Subcutaneous abdominal adipose tissue (tissue), 5 donors: Measurements from ENCODE around the gene PMPCA.

ENCODE experiments used
- H3K27ac ChIP-seq: one replicate; pipeline ENCODE4 v1.7.0; 2013; ENCODE audit warnings: low read depth, mild to moderate bottlenecking, inconsistent platforms, low read length, moderate library complexity
- H3K27me3 ChIP-seq, 5 donors: one replicate each; pipeline ENCODE4 v1.7.0; 2013; ENCODE audit warnings: low read length in 5 of 5, inconsistent platforms in 1 of 5; ENCODE audit not compliant: control insufficient read depth in 5 of 5, insufficient read depth in 4 of 5
- H3K36me3 ChIP-seq, 5 donors: one replicate each; pipeline ENCODE4 v1.7.0; 2013; ENCODE audit warnings: low read length in 5 of 5; ENCODE audit not compliant: control insufficient read depth in 5 of 5, insufficient read depth in 5 of 5
- H3K4me1 ChIP-seq, 5 donors: one replicate each; pipeline ENCODE4 v1.7.0; 2013; ENCODE audit warnings: low read length in 5 of 5, mild to moderate bottlenecking in 3 of 5, moderate library complexity in 1 of 5; ENCODE audit not compliant: control insufficient read depth in 5 of 5, insufficient read depth in 5 of 5
- H3K4me3 ChIP-seq, 5 donors: one replicate each; pipeline ENCODE4 v1.7.0; 2013; ENCODE audit warnings: low read length in 5 of 5, low read depth in 1 of 5
- H3K9ac ChIP-seq, 5 donors: one replicate each; pipeline ENCODE4 v1.7.0; 2013; ENCODE audit warnings: low read length in 5 of 5, mild to moderate bottlenecking in 4 of 5, moderate library complexity in 3 of 5
- H3K9me3 ChIP-seq, 5 donors: one replicate each; pipeline ENCODE4 v1.7.0; 2013; ENCODE audit warnings: low read length in 5 of 5; ENCODE audit not compliant: control insufficient read depth in 5 of 5
- donor health status: healthy.
- donor health status: healthy.
- donor health status: healthy.
- donor health status: healthy.
- donor health status: healthy.

PMPCA gene

DNA sequence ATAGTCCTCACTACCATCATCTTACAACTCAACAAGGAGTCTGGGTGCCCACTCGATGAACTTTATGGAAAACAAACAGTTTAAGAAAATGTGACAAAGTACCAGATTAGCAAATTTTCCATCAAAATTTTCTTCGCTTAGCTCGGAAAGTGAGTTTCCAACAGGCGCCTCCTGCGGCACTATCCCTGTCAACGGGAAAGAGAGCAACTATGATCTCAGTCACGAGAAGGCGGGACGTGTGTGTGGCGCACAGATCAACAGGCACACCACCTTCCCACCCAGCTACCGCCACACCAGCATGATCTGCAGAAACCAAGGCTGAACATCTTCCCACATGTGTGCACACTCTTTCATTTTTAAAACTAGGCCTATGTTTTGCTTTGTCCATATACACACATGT, 42.9 kb downstream of the PMPCA start:
- no peaks in the 10 kb centered on the region for H3K27me3 ChIP-seq
- no peak overlapping the region for H3K9ac ChIP-seq
- H3K4me3 ChIP-seq, result no peak overlapping the region
- no peak overlapping the region for H3K27ac ChIP-seq
- peaks cover 0 to 89% (median 83%) of the 10 kb centered on the region in 5 donors for H3K36me3 ChIP-seq
- no peaks in the 10 kb centered on the region for H3K9me3 ChIP-seq
- no peaks in the 10 kb centered on the region for H3K4me1 ChIP-seq

DNA sequence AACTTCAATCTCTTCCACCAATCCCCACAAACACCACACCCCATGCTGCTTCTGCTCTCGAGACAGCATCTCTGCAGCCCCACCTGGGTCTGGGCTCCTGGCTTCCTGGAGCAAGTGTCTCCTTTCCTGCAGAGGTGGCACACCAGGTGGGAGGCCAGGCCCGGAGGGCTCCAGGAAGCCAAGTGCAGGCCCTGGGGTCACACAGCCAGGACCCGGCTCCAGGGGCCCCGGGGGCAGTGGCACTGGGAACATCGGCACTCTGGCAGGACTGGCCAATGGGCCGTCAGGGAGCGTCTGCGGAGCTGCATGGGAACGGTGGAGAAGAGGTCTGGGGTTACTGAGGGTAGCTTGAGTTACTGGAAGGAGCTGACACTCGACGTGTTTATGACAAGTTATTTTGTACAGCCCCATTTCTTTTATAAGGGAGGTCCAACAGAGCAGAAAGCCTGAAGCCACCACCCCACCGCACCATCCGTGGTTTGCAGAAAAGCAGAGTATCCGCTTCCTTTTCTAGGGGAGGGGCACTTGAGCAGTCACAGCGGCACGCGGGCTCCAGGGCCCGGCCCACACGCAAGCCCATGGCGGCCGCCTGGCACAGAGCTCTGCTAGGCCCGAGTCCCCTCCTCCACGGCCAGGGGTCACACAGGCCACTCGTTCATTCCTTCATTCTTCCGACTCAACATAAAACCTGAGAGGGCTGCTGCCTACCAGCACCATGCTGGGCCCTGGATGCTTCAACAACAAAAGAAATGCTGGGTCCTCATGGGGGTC, 43.8 kb downstream of the PMPCA start:
- Histone ChIP-seq H3K27ac (no peak overlapping the region), H3K4me3 (no peak overlapping the region), H3K36me3 (peaks cover 2 to 89% (median 84%) of the 10 kb centered on the region in 5 donors), H3K4me1 (no peaks in the 10 kb centered on the region), H3K27me3 (no peaks in the 10 kb centered on the region), H3K9me3 (no peaks in the 10 kb centered on the region), H3K9ac (no peak overlapping the region)

DNA sequence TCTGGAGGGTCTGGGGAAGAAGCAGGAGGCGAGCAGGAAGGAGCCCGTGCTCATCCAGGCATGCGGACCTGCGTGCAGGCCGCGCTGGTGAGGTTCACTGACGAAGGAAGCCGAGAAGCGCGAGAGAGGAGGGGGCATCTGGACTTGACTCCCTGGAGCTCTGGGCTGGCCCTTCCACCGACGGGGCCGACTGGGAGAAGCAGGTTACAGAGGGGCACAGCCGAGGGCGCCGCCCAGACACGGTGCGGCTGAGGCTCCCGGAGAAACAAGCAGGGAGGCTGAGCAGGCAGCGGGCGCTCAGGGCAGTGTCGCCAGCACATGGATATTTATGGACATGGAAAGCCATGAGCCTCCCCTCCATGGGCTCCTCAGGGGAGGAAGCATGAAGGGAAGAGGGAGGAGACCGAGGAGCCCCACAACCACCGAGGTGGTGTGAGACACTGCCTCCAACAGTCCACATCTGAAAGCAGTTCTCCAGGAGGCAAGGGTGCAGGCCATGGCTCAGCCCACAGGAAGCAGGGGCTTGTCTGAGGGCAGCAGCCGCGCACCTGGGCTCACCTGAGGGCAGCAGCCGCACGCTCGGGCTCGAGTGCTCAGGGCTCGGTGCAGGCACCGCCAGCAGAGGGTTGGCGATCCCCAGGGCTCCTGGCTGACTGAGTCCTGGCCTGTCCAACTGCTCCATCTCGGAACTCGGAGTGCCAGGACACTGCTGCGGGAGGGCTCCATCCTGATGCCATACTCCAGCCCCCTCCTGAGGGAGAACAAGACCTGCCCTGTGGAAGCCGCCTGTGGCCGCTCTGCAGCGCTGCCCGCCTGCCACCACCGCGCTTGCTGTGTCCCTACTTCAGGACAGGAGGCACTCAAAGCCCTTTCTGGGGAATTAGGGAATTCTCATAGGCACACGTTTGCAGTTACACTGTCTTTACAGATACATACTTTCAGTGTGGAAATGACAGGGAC, 44.9 kb downstream of the PMPCA start:
- H3K9me3 ChIP-seq, result no peaks in the 10 kb centered on the region
- H3K27ac ChIP-seq, result no peak overlapping the region
- no peak overlapping the region for H3K9ac ChIP-seq
- H3K27me3 ChIP-seq, result no peaks in the 10 kb centered on the region
- H3K4me1 ChIP-seq, result no peaks in the 10 kb centered on the region
- H3K36me3 ChIP-seq, result peaks cover 3 to 86% (median 82%) of the 10 kb centered on the region in 5 donors
- no peak overlapping the region for H3K4me3 ChIP-seq

GRCh38 chr9:136456258-136456657, 45.8 kb downstream of the PMPCA start:
- no peak overlapping the region for H3K4me3 ChIP-seq
- no peaks in the 10 kb centered on the region for H3K9me3 ChIP-seq
- H3K9ac ChIP-seq, result no peak overlapping the region
- H3K4me1 ChIP-seq, result no peaks in the 10 kb centered on the region
- no peak overlapping the region for H3K27ac ChIP-seq
- H3K27me3 ChIP-seq, result no peaks in the 10 kb centered on the region
- H3K36me3 ChIP-seq, result peaks cover 3 to 85% (median 80%) of the 10 kb centered on the region in 5 donors

GRCh38 chr9:136457326-136457725, 46.9 kb downstream of the PMPCA start:
- no peaks in the 10 kb centered on the region for H3K27me3 ChIP-seq
- H3K4me3 ChIP-seq, result no peak overlapping the region
- H3K9me3 ChIP-seq, result no peaks in the 10 kb centered on the region
- no peak overlapping the region for H3K9ac ChIP-seq
- peaks cover 3 to 89% (median 84%) of the 10 kb centered on the region in 5 donors for H3K36me3 ChIP-seq
- no peaks in the 10 kb centered on the region for H3K4me1 ChIP-seq
- H3K27ac ChIP-seq, result no peak overlapping the region

DNA sequence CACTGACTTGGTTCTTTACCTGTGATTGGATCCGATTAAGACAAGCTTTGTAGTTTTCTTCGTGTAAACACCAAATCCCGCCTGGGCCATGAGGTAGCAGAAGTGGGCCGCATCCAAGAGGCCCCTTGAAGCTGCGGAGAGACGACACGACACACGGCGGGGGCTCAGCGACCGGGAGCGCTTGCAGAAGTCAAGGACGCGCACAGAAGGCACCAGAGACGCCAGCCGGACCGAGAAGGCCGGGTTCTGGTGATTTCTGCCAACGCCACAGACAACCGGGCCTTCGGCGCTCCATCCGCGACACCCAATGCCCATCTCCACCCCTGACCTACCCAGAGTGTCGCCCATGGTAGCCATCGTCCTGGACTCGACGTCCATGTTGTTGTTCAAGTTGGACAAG, 49.0 kb downstream of the PMPCA start:
- Histone ChIP-seq H3K36me3 (peaks cover 4 to 96% (median 93%) of the 10 kb centered on the region in 5 donors), H3K27me3 (no peaks in the 10 kb centered on the region), H3K4me3 (no peak overlapping the region)

DNA sequence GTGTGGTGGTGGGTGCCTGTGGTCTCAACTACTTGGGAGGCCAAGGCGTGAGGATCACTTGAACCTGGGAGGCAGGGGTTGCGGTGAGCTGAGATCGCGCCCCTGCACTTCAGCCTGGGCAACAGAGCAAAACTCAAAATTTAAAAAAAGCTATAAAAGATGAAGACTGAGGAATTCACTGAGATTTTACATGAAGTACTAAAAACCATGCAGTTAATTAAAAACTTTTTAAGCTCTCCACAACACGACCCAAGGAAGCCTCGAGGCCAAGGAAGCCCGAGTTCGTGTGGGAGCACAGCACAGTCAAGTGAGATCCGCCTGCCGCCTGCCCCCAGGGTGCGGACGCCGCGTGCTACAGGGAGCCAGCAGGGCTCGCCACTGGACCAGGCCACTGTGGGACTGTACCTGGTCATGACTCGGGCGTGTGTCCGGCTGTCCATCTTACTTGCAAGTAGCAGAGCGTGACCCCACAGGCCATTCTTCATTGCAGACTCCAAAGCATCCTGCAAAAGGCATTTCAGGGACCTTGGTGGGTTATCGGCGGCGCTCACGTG, 50.4 kb downstream of the PMPCA start:
- Histone ChIP-seq H3K9me3 (no peaks in the 10 kb centered on the region), H3K27ac (no peak overlapping the region), H3K4me3 (no peak overlapping the region), H3K27me3 (no peaks in the 10 kb centered on the region), H3K4me1 (no peaks in the 10 kb centered on the region), H3K36me3 (peaks cover 5 to 96% (median 93%) of the 10 kb centered on the region in 5 donors), H3K9ac (no peak overlapping the region)

More for the DNA sequence above, 49.0 kb downstream of the PMPCA start:
- Histone ChIP-seq H3K4me1 (no peaks in the 10 kb centered on the region), H3K27ac (no peak overlapping the region), H3K9ac (no peak overlapping the region), H3K9me3 (no peaks in the 10 kb centered on the region)

DNA sequence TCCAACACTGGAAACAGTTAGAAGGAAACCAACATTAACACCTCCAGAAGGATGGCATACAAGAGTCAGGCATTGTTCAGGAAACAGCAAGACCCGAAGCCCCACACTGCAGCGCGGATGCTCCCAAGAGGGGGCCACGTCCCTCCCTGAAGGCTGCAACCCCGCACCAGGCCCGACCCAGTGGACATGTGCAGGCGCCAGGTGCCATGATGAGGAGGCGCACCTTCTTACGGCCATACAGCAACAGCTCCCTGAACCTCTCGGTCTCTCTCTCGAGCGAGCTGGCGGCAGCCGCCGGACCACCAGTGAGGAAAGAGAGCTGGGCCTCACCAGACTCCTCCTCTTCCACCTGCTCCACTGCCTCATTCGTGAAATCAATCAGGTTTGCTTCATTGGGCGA, 52.2 kb downstream of the PMPCA start:
- no peak overlapping the region for H3K4me3 ChIP-seq
- no peak overlapping the region for H3K9ac ChIP-seq
- no peak overlapping the region for H3K27ac ChIP-seq
- no peaks in the 10 kb centered on the region for H3K9me3 ChIP-seq
- H3K36me3 ChIP-seq, result peaks cover 5 to 95% (median 93%) of the 10 kb centered on the region in 5 donors
- no peaks in the 10 kb centered on the region for H3K27me3 ChIP-seq
- no peaks in the 10 kb centered on the region for H3K4me1 ChIP-seq

DNA sequence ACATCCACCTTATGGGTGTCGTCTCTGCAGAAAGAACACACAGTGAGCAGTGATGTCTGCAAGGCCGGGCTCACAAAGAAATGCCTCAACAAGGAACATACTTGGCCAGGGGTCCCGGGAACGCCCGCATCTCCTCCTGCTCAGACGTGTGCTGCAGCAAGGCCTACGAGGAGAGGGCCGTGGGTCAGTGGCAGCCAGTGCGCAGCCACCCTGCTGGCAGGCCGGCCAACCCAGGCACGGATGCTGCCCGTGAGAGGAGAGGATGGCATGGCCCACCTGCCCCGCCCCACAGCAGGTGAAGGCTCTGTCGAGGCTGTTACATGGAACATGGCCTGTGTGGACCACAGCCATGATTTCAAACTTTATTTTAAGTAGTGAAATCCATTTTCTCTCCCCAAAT, 53.1 kb downstream of the PMPCA start:
- H3K4me3 ChIP-seq, result no peak overlapping the region
- H3K27me3 ChIP-seq, result no peaks in the 10 kb centered on the region
- H3K36me3 ChIP-seq, result peaks cover 7 to 96% (median 93%) of the 10 kb centered on the region in 5 donors
- no peak overlapping the region for H3K27ac ChIP-seq
- no peaks in the 10 kb centered on the region for H3K4me1 ChIP-seq
- no peak overlapping the region for H3K9ac ChIP-seq
- H3K9me3 ChIP-seq, result no peaks in the 10 kb centered on the region

DNA sequence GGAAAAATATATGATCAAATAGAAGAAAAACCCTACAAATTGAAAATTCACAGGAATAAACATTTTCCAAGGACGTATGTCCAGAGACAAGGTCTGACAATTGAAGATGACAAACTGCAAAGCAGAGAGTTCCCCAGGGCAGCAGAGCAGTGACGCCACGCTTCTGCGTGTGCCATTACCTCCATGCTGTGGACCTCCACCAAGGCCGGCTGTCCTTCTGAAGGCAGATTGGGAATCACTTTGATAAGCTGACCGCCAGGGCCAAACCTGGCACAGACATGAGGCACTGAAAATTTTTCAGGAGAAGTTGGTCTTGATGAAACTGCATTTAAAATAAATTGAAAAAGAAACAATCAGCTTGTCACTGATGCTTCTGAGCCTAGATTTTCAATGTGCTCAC, 53.8 kb downstream of the PMPCA start:
- H3K9me3 ChIP-seq, result no peaks in the 10 kb centered on the region
- H3K4me3 ChIP-seq, result no peak overlapping the region
- no peaks in the 10 kb centered on the region for H3K27me3 ChIP-seq
- H3K36me3 ChIP-seq, result peaks cover 5 to 95% (median 88%) of the 10 kb centered on the region in 5 donors
- no peak overlapping the region for H3K9ac ChIP-seq
- H3K27ac ChIP-seq, result no peak overlapping the region
- H3K4me1 ChIP-seq, result no peaks in the 10 kb centered on the region
